WTC11 (cell line): Measurements from ENCODE around the gene NLRP8.

ENCODE experiments used
- CREB1 ChIP-seq: sonication (generic); formaldehyde crosslinking; IDR thresholded peaks from 2 replicates; pipeline ENCODE4 v1.8.0; 2023; ENCODE audit warnings: mild to moderate bottlenecking, missing genetic modification reagents
- CREM ChIP-seq: sonication (generic); formaldehyde crosslinking; IDR thresholded peaks from 2 replicates; pipeline ENCODE4 v1.8.1; 2022; ENCODE audit warnings: mild to moderate bottlenecking, missing genetic modification reagents, moderate library complexity
- CTCF ChIP-seq: fragments of 200-600 bp; IDR thresholded peaks from 2 replicates; pipeline ENCODE4 v1.8.0; 2022; ENCODE audit warnings: antibody characterized with exemption
- E2F4 ChIP-seq: sonication (generic); formaldehyde crosslinking; IDR thresholded peaks from 2 replicates; pipeline ENCODE4 v1.8.1; 2022; ENCODE audit warnings: low read depth, mild to moderate bottlenecking, moderate library complexity, missing genetic modification reagents, borderline replicate concordance
- FOXJ3 ChIP-seq: sonication (generic); formaldehyde crosslinking; IDR thresholded peaks from 2 replicates; pipeline ENCODE4 v1.9.0; 2021; ENCODE audit warnings: missing genetic modification reagents, mild to moderate bottlenecking, borderline replicate concordance
- FOXP1 ChIP-seq: sonication (generic); formaldehyde crosslinking; IDR thresholded peaks from 2 replicates; pipeline ENCODE4 v1.8.0; 2022; ENCODE audit warnings: missing genetic modification reagents, mild to moderate bottlenecking, moderate library complexity, borderline replicate concordance
- HMGA2 ChIP-seq: fragments of 250-450 bp; sonication (Bioruptor Pico); IDR thresholded peaks from 2 replicates; pipeline ENCODE4 v1.4.0; 2021; ENCODE audit warnings: mild to moderate bottlenecking, moderate library complexity
- MAX ChIP-seq: sonication (generic); formaldehyde crosslinking; IDR thresholded peaks from 2 replicates; pipeline ENCODE4 v1.8.0; 2022; ENCODE audit warnings: mild to moderate bottlenecking, missing genetic modification reagents
- SP1 ChIP-seq: sonication (generic); formaldehyde crosslinking; conservative IDR thresholded peaks from 2 replicates; pipeline ENCODE4 v1.8.1; 2022; ENCODE audit warnings: missing genetic modification reagents
- STAT6 ChIP-seq: sonication (generic); formaldehyde crosslinking; conservative IDR thresholded peaks from 2 replicates; pipeline ENCODE4 v1.8.1; 2023; ENCODE audit warnings: mild to moderate bottlenecking, low read depth, missing genetic modification reagents, moderate library complexity
- TP53 ChIP-seq: sonication (generic); formaldehyde crosslinking; IDR thresholded peaks from 2 replicates; pipeline ENCODE4 v1.8.1; 2023; ENCODE audit warnings: mild to moderate bottlenecking, missing genetic modification reagents
- ZNF317 ChIP-seq: sonication (generic); formaldehyde crosslinking; IDR thresholded peaks from 2 replicates; pipeline ENCODE4 v1.8.1; 2023; ENCODE audit warnings: low read depth, mild to moderate bottlenecking, moderate library complexity, missing genetic modification reagents, borderline replicate concordance
- ZSCAN18 ChIP-seq: fragments of 250-450 bp; sonication (Bioruptor Pico); IDR thresholded peaks from 2 replicates; pipeline ENCODE4 v2.1.2; 2022; ENCODE audit warnings: mild to moderate bottlenecking, moderate library complexity

- no peak for TF ChIP-seq CREM (CRISPR knock-in tag)
- TF ChIP-seq STAT6 (CRISPR knock-in tag), result no peak
- no peak for TF ChIP-seq SP1 (CRISPR knock-in tag)
- TF ChIP-seq CTCF, result no peak
- TF ChIP-seq ZSCAN18 (CRISPR knock-in tag), result no peak
- no peak for TF ChIP-seq ZNF317 (CRISPR knock-in tag)
- no peak for TF ChIP-seq E2F4 (CRISPR knock-in tag)
- TF ChIP-seq FOXJ3 (CRISPR knock-in tag), result no peak
- no peak for TF ChIP-seq HMGA2 (CRISPR knock-in tag)
- no peak for TF ChIP-seq FOXP1 (CRISPR knock-in tag)
- no peak for TF ChIP-seq MAX (CRISPR knock-in tag)
- no peak for TF ChIP-seq CREB1 (CRISPR knock-in tag)
- no peak for TF ChIP-seq TP53
Observed at GRCh38 chr19:55959996-55960675, 12.5 kb downstream of the NLRP8 start.
